Adrenal gland (tissue), 12 donors: ENCODE data around the gene TTC34. TPM values are rescaled to one million over a fixed set of nuclear protein-coding genes. Genes with fewer than 3 reads are reported as not detected.

Experiments used
- DNase-seq, 7 donors: peaks; one replicate each; pipeline ENCODE4 v3.0.0-alpha.2; 2019 to 2020
- H3K27ac ChIP-seq, 5 donors: fragments of 200-600 bp; sonication (generic) in 4 of 5; 1 replicate in 3 of 5; 2 replicates in 2 of 5; pipeline versions ENCODE4 v1.5.1 to v1.8.0; 2016 to 2020; ENCODE audit warnings: mild to moderate bottlenecking in 1 of 5
- H3K27me3 ChIP-seq: fragments of 200-600 bp; 2 replicates; pipeline ENCODE4 v1.8.0; 2021
- H3K36me3 ChIP-seq, 2 donors: fragments of 200-600 bp; replicated peaks in 1 of 2; 1 replicate in 1 of 2; 2 replicates in 1 of 2; pipeline versions ENCODE4 v1.5.1 to v1.8.0; 2018 to 2022
- H3K4me1 ChIP-seq, 2 donors: fragments of 200-600 bp; replicated peaks in 1 of 2; 1 replicate in 1 of 2; 2 replicates in 1 of 2; pipeline versions ENCODE4 v1.5.1 to v1.8.0; 2018 to 2021
- H3K4me3 ChIP-seq, 4 donors: fragments of 200-600 bp; sonication (generic) in 3 of 4; one replicate each; pipeline ENCODE4 v1.5.1; 2016 to 2018
- H3K9me3 ChIP-seq, 3 donors: fragments of 200-600 bp; sonication (generic) in 1 of 3; replicated peaks in 1 of 3; 1 replicate in 2 of 3; 2 replicates in 1 of 3; pipeline versions ENCODE4 v1.5.1 to v1.8.0; 2016 to 2021
- POLR2A ChIP-seq, 2 donors: fragments of 450-650 bp; IDR thresholded peaks; one replicate each; pipeline ENCODE4 v1.6.1; 2017; ENCODE audit warnings: antibody characterized with exemption in 2 of 2, mild to moderate bottlenecking in 2 of 2, moderate library complexity in 1 of 2
- WGBS, 4 donors: extraction: QIAGEN DNeasy Blood & Tissue Kit in 2 of 4; methylation state at CpG; one replicate each; pipeline versions ENCODE4 v1.1.5 to v1.1.7; 2013 to 2017; 5-methylcytosine and 5-hydroxymethylcytosine counted together
- intact Hi-C, 2 donors: fragments of 100-400 bp; cut with DNase I; formaldehyde crosslinking; loops; one replicate each; pipeline versions ENCODE4 v1.14.1 to v1.15.0; 2022 to 2023
- polyA plus RNA-seq, 3 donors: library from polyadenylated mRNA; stranded (reverse); fragments of 200-250 nt in 2 of 3; fragments of 350-450 nt in 1 of 3; fragmentation: Illumina TruSeq in 1 of 3; extraction: RNeasy Lipid Tissue Mini Kit (QIAGEN cat#74804) in 1 of 3; gene quantifications; one replicate each; pipeline ENCODE4 v1.2.3, GENCODE V29; 2013 to 2014
- total RNA-seq, 9 donors: library from RNA; depleted of rRNA in 4 of 9; stranded (reverse); fragments of >200 nt in 4 of 9; fragments of 120-200 nt in 1 of 9; fragmentation: NEBNext Ultra II Directional in 1 of 9; extraction: Animal tissue kit (Norgen Biotek cat#: 25700) in 1 of 9; gene quantifications; one replicate each; pipeline versions ENCODE4 v1.1.0 to v1.2.4, GENCODE V29; 2013 to 2023
- TF ChIP-seq, protein P1 (sequence below), 6 experiments: fragments of 450-650 bp in 4 of 6; fragments of 200-600 bp in 2 of 6; sonication (generic) in 1 of 6; IDR thresholded peaks; 1 replicate in 5 of 6; 2 replicates in 1 of 6; pipeline versions ENCODE4 v1.5.1 to v1.8.0; 2016 to 2021; ENCODE audit warnings: antibody characterized with exemption in 6 of 6, mild to moderate bottlenecking in 2 of 6, moderate library complexity in 1 of 6
- donor health status: healthy with polysubstance abuse.
- donor health status: Bipolar disorder and iron deficiency.
- donor health status: DM: yes; HTN: yes; CAD: no.
- donor health status: DM: no; HTN: no; CAD: no.
- donor health status: DM: no; HTN: no; CAD: no.
- donor health status: DM: yes; HTN: yes; CAD: no.

The TTC34 gene
- total and polyA plus RNA-seq, 12 donors, result 0.12 to 1.9 (median 0.47) TPM

DNA sequence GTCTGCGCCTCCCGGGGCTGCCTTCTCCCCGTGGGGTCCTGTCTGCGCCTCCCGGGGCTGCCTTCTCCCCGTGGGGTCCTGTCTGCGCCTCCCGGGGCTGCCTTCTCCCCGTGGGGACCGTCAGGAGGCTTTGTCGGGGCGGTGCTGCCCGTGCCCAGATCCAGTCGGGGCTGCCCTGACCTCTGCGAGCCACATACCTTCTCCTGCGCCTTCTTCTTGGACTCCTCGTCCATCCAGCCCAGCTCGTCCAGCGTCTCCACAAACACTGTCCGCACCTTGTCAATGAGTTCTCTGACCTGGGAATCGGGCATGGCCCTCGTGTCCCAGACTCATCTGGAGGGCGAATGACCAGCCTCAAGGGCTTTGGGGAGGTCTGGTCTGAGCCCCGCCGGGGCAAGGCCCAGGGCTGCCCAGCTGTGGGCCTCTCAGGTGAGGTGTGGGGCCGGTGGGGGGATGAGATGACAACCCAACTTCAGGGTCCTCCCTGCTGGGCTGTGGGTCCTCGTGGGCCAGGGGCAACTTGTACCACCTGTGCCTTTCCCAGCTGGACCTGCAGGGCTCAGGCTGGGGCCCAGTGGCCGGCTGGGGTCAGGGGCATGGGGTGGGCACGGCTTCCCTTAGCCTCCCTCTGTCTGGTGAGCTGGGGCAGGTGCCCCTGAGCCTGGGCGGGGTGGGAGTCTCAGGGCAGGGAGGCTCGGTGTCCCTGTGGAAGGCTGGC lies 205.5 kb downstream of the TTC34 start:
- intact Hi-C loops, result no loop called here
- peaks cover 0 to 9% (median 0%) of the 10 kb centered on the region in 3 donors for H3K9me3 ChIP-seq
- peaks cover 5 to 13% of the 10 kb centered on the region in 2 donors for H3K4me1 ChIP-seq
- H3K36me3 ChIP-seq, result no peaks in the 10 kb centered on the region
- H3K27me3 ChIP-seq, result no peaks in the 10 kb centered on the region
- no peak for TF ChIP-seq POLR2A (IDR thresholded peaks at IDR 0.05)
- TF ChIP-seq, protein P1, sequence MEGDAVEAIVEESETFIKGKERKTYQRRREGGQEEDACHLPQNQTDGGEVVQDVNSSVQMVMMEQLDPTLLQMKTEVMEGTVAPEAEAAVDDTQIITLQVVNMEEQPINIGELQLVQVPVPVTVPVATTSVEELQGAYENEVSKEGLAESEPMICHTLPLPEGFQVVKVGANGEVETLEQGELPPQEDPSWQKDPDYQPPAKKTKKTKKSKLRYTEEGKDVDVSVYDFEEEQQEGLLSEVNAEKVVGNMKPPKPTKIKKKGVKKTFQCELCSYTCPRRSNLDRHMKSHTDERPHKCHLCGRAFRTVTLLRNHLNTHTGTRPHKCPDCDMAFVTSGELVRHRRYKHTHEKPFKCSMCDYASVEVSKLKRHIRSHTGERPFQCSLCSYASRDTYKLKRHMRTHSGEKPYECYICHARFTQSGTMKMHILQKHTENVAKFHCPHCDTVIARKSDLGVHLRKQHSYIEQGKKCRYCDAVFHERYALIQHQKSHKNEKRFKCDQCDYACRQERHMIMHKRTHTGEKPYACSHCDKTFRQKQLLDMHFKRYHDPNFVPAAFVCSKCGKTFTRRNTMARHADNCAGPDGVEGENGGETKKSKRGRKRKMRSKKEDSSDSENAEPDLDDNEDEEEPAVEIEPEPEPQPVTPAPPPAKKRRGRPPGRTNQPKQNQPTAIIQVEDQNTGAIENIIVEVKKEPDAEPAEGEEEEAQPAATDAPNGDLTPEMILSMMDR (IDR thresholded peaks at IDR 0.05), result no peak
- peak in 1 of 7 donors; percentile 14 for DNase-seq
- no peak overlapping the region for H3K4me3 ChIP-seq
- WGBS, 4 donors, result 81 to 92% (median 89%) methylated on average over 15 to 31 of the region's 31 CpGs
- H3K27ac ChIP-seq, result no peak overlapping the region

DNA sequence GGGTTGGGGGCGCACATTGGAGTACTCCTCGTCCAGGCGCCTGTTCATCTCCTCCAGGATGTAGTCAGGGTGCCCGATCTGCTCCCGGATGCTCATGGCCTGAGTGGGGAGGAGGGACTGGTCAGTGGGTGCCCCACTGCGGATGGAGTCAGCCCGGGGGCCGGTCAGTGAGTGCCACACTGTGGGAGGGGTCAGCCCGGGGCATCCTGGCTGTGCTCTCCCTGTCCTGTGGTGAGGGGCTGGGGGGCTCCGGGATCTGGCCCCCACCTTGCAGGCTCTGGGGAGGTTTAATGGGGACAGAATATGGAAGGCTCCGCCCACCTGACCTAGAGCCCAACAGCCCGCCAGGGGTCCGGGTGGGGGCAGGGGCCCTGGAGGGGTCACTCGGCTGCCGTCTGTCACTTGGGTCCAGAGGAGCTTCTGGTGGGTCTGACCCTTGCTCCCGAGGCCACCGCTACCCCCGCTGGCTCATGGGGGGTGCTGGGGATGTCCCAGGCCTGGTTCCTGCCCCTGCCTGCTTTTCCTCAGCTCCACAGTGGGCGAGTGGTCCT lies 206.2 kb downstream of the TTC34 start:
- H3K36me3 ChIP-seq, result no peaks in the 10 kb centered on the region
- H3K27ac ChIP-seq, result no peak overlapping the region
- DNase-seq, result peak in 1 of 7 donors; percentile 13
- H3K4me1 ChIP-seq, result peaks cover 5 to 13% of the 10 kb centered on the region in 2 donors
- no peaks in the 10 kb centered on the region for H3K27me3 ChIP-seq
- intact Hi-C loops, result no loop called here
- peaks cover 0 to 9% (median 0%) of the 10 kb centered on the region in 3 donors for H3K9me3 ChIP-seq
- WGBS, 4 donors, result 67 to 84% (median 82%) methylated on average over 6 to 19 of the region's 19 CpGs
- no peak overlapping the region for H3K4me3 ChIP-seq
- TF ChIP-seq, protein P1 (IDR thresholded peaks at IDR 0.05), result no peak
- no peak for TF ChIP-seq POLR2A (IDR thresholded peaks at IDR 0.05)

DNA sequence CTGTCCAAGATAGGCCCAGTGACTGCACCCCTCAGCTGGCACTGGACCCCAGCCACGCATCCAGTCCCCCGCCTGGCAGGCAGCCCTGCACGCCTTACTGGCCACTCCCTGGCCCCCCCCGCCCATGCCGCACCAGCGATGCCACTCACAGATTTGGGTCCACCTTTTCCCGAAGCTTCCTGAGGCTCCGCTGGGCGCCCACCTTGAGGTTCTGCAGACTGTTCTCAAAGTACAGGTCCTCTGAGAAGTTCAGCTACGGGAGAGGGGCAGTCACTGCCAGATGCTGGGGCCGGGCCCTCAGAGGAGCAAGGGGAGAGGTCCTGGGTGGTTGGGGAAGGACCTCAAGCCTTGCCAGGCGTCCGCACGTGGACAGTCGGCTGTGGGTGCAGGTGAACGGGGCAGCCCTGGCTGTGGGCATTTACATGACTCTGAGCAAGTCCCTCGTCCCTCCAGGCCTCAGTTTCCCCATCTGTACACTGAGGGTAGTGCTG lies 206.8 kb downstream of the TTC34 start:
- Histone ChIP-seq H3K27ac (no peak overlapping the region), H3K4me1 (peaks cover 5 to 13% of the 10 kb centered on the region in 2 donors), H3K9me3 (peaks cover 0 to 9% (median 0%) of the 10 kb centered on the region in 3 donors), H3K36me3 (no peaks in the 10 kb centered on the region), H3K4me3 (no peak overlapping the region), H3K27me3 (no peaks in the 10 kb centered on the region)
- TF ChIP-seq, protein P1 (IDR thresholded peaks at IDR 0.05), result no peak
- TF ChIP-seq POLR2A (IDR thresholded peaks at IDR 0.05), result no peak
- peak in 1 of 7 donors; percentile 16 for DNase-seq
- intact Hi-C loops, result loop anchor here in 1 of 2 donors (5.0 kb wide), 1 partner anchor 43 kb away; no protein-coding TSS in a partner anchor
- WGBS, 4 donors, result 91 to 100% (median 94%) methylated on average over 1 to 17 of the region's 17 CpGs

DNA sequence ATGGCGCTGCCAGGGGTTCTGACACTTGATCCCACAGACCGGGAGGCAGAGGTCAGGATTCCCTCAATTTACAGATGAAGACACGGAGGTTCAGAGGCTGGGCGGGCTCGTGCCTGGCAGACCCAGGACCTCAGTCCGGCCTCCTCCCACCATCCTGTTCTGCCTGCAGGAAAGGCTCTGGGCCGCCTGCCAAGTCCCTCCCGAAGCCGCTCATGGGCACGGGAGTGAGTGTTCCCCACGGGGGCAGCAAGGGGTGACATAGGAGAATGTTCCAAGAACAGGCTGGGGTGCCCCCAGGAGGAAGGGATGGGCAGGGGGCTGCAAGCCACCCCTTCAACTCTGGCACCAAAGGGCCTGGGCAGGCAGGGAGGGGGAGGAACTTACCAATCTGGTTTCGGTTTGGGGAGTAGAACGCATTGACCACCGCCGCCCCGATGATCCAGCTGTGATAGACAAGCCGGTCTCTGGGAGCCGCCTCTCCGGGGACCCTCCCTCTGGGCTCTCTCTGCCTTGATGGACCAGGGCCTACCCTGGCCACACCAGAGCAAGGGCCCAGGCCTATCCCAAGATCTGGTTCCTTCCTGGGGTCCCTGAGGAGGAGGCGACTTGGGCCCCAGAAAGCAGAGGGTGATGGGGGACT lies 207.4 kb downstream of the TTC34 start:
- intact Hi-C loops, result loop anchor here in 1 of 2 donors (5.0 kb wide), 1 partner anchor 43 kb away; no protein-coding TSS in a partner anchor
- no peak overlapping the region for H3K27ac ChIP-seq
- no peak for TF ChIP-seq POLR2A (IDR thresholded peaks at IDR 0.05)
- TF ChIP-seq, protein P1 (IDR thresholded peaks at IDR 0.05), result no peak

More for the DNA sequence above, 207.4 kb downstream of the TTC34 start:
- 22 to 39% (median 32%) methylated on average over 10 to 20 of the region's 20 CpGs for WGBS, 4 donors
- Histone ChIP-seq H3K4me3 (peak overlapping the region in 1 of 4 donors; percentile 31), H3K9me3 (peaks cover 0 to 5% (median 0%) of the 10 kb centered on the region in 3 donors), H3K27me3 (no peaks in the 10 kb centered on the region), H3K4me1 (peaks cover 5 to 13% of the 10 kb centered on the region in 2 donors), H3K36me3 (no peaks in the 10 kb centered on the region)
- peak; percentile 14 to 77 (median 70) for DNase-seq
